ENCODE measurements around the gene CLIC6.

CLIC6 gene

DNA sequence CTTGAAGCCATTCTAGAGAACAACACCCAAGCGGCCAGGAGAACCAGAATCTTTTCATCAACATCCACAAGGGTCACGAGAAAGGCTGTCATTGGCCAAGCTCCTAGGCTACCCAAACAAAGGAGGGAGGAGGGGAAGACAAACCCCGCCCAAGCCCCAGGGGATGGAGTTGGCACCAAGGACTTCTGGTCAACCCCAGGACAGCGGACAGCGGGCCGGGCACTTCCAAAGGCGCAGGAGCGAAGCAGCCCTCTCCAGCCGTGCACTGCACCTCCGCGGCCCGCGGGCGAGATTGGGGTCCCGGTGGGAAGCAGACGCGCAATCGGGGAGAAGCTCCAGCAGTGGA is at the start of gene CLIC6:
Gene CLIC6 (plus strand): TSS at position 192 of the 346 bp plus-strand sequence. CDS start 395 bp downstream, outside the sequence.
- no peak for DNase-seq

DNA sequence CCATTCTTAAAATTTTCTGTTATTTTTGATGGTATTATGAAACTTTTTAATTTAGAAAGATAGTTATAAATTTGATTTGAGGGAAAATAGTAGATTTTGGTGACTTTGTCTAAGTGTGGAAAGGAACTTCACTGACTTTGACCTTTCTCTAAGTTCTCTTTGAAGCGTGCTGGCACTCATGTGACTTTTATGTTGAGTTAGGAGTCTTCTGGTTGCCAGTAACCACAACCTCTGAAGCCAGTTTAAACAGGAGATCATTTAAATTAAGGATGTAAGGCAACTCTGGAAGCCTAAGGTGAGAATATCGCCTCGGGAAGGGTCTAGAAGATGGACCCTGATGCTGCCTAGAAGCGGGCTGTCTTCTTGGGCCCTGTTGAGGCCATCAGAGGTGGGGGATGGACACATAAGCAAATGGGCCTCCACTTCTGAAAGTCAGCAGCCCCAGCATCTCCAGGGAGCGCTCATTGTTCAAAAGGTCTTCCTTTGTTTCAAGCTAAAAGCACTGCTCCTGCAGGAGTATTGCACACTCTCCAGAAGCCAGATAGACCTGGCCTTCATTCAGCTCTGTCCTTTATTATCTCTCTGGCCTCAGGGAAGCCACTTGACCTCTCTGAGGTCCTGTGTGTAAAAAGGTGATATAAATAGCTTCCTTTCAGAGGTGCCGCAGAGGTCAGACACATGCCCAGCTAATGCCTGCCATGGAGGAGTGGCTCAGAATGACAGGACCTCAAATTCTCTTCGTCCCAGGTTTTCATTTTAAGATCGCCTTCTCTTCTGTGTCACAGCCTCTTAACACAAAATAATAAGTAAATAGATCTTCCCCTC is 48.7 kb upstream of the CLIC6 start:
- no peak for DNase-seq

DNA sequence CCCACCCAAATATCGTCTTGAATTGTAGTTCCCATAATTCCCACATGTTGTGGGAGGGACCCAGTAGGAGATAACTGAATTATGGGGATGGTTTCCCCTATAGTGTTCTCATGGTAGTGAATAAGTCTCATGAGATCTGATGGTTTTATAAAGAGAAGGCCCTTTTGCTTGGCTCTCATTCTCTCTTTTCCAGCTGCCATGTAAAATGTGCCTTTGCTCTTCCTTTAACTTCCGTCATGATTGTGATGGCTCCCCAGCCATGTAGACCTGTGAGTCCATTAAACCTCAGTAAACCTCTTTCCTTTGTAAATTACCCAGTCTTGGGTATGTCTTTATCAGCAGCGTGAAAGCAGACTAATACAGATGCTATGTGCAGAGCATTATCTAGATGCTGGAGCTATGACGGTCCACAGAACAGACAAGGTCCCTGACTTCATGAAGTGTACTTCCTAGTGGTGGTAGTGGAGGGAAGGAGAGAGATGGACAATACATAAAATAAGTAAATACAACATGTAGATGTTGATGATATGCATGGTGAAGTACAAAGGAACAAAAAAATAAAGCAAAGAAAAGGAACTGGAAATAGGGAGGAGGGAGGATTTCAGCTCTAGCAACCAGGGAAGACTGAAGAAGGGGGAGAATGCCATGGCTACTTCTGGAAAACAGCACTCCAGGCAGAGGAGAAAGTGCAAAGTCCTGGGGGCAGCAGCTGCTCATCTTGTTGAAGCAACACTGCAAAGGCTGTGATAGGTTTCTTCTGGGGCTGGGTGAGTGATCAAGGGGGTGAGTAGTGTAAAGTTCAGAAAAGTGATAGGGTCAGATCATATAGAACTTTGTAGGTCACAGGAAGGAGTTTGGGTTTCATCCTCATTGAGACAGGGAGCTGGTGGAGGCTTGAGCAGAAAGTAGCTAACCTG is 47.1 kb upstream of the CLIC6 start:
- no peak for DNase-seq

DNA sequence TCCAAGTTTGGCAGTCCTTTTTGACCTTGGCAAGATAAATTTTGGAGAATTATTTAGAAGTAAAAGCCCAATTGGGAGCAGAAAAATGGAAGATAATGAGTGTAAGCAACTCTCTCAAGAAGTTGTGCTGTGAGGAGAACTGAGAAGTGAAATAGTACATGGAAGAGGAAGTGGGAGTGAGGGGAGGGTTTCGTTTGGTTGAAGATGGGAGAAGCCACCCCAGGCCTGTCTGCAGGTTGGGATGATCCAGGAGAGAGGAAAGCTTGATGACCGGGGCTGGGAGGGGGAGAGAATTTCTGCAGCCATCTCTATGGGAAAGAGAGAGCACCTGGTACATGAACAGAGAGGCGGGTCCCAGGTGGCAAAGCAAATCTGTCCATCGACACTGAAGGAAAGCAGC is 45.3 kb upstream of the CLIC6 start:
- DNase-seq = no peak

DNA sequence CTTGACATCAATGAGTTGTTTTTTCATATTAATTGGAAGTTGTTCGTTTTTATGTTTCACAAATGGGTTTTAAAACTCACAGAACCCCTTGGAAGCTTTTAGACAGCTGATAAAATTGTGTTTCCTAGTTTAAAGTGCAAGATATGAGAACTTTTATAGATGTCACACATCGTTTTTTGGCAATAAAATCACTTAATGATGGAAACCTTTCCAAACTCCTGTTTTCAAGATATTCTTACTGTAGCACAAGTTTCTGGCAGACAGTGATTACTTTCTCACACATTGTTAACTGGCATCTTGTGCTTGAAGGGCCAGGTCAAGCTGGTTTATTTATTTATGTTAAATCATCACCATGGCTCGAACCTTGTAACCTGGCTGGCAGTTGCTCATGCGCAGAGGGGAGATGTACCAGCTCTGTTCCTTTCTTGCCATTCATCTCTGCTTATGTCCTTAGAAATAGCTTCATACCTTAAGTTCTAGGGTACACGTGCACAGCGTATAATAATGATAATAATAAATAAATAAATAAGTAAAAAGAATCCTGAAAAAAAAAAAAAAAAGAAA is 43.7 kb upstream of the CLIC6 start:
- no peak for DNase-seq

DNA sequence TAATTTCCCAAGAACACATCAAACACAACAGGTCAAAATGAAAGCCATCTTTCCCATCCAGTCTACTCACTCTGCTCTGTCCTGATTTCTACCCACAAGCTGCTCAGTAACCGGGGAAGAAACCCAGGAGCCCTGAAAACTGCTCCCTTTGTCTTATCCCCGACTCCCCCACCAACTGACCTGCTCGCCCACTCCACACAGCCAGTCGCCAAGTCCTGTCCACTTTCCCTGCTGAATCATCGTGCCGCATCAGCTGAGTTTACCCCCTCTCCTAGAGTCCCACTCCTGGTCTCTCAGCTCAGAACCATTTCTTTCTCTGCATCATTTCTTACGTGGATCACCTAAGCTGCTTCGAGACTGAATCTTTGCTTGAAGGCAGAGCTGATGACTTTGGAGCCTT is 42.7 kb upstream of the CLIC6 start:
- DNase-seq = no peak

DNA sequence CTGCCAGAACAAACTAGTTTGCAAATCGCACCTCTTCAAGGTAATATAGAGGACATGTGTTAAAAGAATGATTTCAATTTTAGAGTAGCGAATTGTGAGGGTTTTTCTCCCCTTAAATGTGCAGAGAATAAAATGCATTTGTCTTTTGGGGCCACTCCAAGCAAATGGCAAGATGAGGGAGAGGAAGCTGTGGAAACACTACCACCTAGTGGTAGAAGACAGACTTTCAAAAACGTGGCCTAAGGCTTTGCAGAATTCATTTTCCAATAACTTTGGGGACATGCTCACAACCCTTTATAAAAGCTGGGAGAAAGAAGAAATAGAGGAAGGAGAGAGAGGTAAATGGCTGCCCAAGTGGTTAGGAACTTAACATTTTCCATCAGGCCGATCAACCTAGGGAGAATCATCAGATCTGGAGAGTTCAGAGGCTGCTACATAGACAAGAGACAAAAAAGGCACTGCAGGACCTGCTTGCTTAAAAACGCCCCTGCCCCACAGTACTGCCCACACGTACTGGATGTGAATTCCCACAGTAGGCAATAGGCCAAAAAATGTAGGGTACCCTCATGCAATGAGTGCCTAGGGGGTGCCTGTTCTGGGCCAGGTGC is 38.2 kb upstream of the CLIC6 start:
- DNase-seq = peak; percentile 73

DNA sequence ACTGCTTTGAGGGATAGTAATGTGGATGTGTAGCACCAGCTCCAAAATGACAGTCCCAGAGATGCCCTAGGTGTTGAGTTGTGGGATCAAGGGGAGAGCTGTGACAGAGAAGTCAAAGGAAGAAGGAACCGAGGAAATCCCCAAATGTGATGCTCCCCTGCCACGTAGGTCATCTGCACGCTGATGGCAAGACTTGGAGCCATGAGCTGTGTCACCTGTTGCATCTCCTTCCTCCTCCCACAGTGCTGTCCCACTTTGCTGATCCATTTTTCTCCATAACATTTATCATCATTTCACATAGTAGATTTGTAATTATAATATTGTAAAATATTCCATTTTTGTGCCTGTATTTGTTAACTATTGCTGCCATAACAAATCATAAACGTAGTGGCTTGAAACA is 36.3 kb upstream of the CLIC6 start:
- DNase-seq = no peak

DNA sequence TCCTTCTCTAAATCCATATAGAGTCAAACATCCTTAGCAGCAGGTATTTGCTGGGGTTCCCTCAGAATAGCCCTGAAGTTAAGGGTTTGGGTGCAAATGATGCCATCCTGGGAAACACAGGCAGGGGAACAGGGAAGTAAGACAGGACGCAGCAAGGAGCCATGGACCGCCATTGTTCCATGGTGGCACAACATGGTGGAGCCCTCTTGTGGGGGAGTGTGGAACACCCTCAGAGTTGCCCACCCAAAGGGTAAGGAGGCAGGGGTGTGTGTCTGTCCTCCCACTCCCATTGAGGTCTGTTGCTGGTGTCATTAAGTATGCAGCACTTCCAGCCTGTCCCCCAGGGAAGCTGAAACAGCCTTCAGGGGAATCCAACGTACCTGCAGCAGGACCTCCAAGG is 33.5 kb upstream of the CLIC6 start:
- no peak for DNase-seq

DNA sequence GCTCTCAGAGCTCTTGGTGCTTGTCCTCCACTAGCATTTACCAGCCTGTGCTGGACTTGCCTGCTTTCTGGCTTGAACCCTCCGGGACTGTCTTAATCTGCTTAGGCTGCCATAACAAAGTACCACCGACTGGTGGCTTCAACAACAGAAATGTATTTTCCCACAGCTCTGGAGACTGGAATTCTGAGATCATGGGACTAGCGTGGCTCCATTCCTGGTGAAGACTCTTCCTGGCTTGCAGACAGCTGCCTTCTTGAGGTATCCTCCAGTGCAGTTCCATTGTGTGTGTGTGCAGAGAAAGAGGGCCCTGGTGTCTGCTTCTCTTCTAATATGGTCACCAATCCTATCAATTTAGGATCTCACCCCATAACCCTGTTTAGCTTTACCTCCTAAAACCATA is 31.8 kb upstream of the CLIC6 start:
- no peak for DNase-seq

DNA sequence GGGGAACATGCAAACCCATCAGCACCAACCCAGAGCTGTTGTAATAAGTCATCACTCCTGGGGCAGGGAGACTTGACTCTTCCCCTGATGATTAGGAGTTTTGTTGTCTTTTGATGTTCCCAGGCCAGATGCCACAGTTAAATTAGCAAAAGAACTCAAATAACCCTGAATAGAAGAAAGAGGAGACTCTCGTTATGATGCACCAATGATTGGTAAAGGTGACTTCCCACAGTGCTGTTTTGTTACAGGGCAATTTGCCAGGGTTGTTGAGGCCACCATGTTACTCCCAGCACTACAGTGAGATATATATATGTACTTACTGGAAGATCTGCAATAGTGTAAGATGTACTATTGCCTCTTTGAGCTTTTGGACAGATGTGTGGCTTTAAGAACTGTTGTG is 29.5 kb upstream of the CLIC6 start:
- no peak for DNase-seq

DNA sequence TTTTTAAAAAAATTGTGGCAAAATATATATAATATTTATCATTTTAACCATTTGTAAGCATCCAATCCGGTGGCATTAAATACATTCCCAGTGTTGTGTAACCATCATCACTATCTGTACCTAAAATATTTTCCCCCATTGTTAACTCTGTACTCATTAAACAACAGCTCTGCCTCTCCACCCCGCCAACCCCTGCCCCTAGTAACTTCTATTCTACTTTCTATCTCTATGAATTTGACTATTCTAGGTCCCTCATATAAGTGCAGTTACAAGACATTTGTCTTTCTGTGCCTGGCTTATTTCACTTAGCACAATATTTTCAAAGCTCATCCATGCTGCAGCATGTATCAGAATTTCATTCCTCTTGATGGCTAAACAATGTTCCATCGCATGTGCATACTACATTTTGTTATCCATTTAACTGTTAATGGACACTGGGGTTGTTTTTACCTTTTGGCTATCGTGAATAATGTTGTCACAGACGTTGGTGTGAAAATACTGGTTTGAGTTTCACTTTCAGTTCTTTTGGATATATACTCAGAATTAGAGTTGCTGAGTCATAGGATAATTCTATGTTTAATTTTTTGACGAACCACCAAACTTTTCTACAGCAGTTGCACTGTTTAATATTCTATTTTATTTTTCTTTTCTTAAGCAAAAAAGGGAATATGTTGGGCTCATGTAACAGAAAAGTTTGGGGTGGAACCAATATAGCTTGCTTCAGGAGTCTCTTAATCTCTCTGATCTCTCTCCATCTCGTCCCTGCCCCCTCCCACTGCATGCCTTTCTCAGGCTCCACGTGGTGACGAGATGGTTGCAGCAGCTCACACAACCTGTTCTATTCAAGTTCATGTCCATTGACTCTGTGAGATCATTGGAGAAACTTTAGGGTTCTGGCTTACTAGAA is 28.7 kb upstream of the CLIC6 start:
- DNase-seq = no peak

DNA sequence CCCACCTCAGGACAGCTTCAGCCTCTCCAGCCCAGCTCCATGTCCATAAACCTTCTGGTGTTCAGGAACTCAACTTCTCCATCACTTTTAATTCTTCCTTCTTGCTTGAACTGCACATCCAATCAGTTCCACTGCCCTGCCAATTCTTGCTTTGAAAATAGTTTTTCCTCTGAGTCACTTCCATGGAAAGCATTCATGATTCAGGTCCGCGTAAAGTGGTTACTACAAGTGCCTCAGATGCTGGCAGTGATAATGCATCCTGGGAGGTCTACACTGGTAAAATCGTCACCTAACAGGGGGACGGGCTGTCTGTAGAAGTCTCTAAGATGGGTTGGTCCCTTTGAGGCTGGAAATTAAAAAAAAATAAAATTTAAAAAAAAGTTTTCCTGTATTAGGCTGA is 27.9 kb upstream of the CLIC6 start:
- no peak for DNase-seq

DNA sequence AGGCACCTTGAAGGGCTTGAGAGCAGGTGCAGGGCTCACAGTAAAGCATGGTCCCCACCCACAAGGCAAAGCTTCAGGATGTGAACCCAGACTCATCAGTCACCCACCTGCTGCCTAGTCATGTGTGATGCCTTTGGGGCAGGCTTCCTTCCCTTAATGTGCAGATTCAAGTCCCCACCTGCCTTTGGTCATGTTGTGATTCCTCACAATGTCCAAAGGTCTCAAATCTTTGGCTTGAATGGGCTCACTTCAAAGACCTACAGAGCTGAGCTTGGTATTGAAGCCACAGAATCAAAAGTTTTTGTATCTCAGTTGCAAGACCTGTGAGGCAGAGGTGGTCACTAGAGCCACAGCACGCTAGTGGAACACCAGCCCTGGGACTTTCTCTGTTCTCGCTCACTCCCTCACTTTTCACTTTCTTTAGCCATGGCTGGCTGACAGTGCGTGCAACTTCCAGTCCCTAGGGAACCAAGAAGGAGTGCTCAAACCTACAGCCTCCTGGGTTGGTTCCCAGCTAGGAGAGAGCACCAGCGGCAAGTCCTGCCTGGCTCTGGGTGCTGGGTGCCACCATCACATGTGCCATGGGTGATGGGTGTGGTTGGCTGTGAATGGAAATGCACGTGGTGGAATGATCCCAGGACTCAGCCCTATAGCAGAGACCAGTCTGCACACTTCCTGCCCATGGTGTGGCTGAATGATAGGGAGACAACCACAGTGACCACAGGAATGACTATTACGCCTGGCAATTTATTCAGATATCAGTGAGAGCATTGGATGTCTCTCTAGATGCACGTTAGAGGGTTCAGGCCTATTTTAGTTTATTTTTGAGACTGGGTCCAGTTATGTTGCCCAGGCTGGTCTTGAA is 26.4 kb upstream of the CLIC6 start:
- DNase-seq = no peak

DNA sequence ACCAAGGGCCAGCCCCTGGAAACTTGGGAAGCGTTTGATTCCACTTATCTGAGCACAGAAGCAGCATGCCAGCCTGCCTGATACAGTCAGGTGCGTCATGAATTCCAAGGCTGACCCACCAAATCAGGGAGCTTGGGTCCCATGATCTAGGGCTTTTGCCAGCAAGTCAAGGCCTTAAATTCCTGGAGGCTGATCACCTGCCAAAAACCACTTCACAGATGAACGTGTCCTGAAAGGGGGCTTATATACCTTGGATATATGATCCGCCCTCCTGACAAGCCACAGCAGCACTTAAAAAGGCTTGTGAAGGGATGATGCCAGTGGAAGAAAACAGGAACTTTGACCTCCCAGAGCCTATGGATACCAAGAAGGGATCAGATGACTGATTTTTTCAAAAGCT is 24.0 kb upstream of the CLIC6 start:
- DNase-seq = no peak

DNA sequence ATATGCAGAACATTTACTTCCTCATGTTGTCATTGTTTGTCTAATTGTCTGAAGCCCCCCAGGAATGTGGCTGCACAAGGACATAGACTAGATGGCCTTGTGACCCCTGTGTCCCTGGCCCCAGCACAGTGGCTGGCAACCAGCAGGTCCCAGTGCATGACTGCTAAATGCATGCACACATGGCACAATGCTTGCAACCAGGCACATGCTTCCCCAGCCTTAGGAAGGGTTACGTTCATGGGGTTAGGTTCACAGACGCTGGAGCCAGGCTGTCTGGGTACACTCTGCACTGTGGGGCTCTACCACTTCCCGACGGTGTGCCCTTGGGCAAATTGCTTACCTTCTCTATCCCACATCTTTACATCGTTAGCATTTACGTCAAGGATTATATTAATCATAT is 21.2 kb upstream of the CLIC6 start:
- DNase-seq = no peak

DNA sequence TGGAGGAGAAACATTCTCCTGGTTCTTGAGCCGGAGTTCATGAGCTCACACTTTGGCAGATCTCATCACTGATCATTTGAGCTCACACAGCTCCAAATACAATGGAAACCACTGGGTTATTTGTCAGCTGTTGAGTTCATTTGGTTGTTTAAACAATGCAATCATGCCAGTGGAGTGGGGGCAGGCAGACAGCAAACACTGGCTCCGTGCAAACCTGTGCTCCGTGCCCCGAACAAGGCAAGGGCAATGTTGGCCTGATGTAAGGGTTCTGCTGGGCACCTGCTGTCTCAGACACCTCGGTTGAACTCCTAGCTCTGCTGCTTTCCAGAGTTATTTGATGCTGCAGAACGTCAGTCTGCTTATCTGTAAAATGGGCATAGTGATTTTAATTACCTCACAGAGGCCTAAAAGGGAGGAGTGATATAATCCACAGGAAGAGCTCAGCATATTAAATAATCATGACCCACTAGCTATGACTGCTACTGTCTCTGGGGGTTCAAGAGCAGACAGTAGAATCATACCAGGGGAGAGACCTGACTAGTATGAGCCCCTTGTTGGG is 20.0 kb upstream of the CLIC6 start:
- DNase-seq = no peak

DNA sequence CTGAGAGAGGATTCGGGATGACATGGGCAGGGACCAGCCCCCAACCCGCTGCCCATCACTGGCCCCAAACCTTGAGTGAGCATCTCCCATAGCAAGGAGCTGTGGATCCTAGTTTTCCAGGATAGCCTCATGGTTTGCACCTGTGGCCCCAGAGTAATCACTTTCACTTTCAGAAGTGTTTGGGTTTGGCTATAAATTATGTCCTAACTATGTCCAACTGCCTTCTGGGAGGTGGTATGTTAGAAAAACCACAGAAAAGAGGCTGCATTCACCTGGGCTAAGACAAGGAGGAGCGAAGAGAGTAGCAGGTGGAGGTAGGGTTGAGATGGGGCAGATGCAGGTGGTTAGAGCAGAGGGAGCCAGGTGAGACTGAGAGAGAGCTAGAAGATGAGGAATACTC is 19.4 kb upstream of the CLIC6 start:
- DNase-seq = no peak

DNA sequence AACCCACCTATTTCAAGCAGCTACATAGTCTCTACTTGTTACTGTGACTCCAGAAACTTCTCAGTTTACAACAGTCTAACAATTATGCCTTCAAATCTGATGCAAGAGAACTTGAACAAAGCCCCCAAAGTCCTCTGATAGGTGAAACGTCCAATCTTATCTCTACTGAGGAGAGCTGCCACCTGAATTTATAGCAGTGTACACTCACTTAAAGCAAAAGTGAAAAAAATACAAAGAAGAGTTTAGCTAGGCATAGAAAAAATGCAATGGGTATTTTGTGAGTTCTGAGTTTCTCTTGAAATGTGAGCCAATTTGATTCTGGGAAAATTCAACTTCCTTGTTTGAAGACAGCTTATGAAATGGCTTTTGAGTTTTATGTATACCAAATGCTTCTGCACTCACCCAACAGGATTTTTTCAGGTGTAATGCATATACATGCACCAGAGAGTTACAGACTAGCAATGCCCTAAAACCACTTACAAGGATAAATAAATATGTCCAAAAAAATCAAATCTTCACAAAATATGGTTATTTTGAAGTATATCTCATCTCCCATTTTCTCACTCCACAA is 17.8 kb upstream of the CLIC6 start:
- DNase-seq = no peak

DNA sequence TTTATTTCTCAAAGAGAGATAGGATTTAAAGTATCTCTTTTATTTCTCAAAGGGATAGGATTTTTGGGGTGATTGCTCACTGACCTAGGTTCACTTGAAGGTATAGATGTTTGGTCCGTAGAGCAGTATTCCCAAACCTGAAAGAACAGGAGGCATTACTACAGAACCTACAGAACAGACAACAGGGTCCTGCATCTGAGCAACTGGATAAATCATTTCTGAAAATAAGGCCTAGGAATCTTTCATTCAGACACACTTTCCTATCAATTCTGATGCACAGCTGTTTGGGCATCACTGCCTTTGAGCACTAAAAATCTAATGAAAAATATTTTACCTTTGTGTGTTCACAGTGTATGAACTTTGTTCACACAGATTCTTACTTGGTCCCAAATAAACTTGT is 17.2 kb upstream of the CLIC6 start:
- DNase-seq = no peak

DNA sequence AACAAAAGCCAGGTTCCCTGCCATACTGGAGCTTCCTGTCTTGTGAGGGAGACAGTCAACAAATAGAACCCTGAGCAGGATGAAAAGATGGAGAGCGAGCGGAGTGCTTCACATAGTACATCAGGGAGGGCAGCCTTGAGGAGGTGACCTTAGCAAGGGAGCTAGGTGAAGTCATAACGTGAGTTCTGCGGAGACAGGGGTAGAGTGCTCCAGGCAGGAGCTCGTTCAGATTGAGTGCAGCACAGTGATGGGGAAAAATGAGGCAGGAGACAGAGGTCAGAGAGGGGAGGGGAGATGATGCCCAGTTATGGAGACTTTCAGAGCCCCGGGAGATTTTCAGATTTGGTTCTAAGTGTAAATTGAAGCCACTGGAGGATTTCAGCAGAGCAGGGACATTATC is 15.3 kb upstream of the CLIC6 start:
- no peak for DNase-seq

Data from NCI-H1105 treated with DMSO at 0.1 percent for 48 hours (cell line).